Upper lobe of left lung (tissue), 4 donors: Measurements from ENCODE around the gene LAGE3.

Source experiments
- CTCF ChIP-seq, 6 experiments: fragments of 450-650 bp in 4 of 6; fragments of 200-600 bp in 2 of 6; sonication (generic) in 2 of 6; IDR thresholded peaks; one replicate each; pipeline ENCODE4 v1.5.1; 2016 to 2019; ENCODE audit warnings: antibody characterized with exemption in 6 of 6
- EP300 ChIP-seq, 4 donors: sonication (generic); formaldehyde crosslinking; IDR thresholded peaks; one replicate each; pipeline ENCODE4 v1.5.1; 2017; ENCODE audit warnings: antibody characterized with exemption in 4 of 4, control low read depth in 2 of 4
- POLR2A ChIP-seq, 4 donors: fragments of 450-650 bp; IDR thresholded peaks; one replicate each; pipeline ENCODE4 v1.5.1; 2016 to 2017; ENCODE audit warnings: antibody characterized with exemption in 4 of 4, mild to moderate bottlenecking in 2 of 4
- POLR2AphosphoS5 ChIP-seq, 2 donors: sonication (generic); formaldehyde crosslinking; IDR thresholded peaks; one replicate each; pipeline ENCODE4 v1.5.1; 2017; ENCODE audit warnings: antibody characterized with exemption in 2 of 2

- TF ChIP-seq POLR2A (IDR thresholded peaks at IDR 0.05) (no peak), CTCF (IDR thresholded peaks at IDR 0.05) (no peak), EP300 (IDR thresholded peaks at IDR 0.05) (no peak), POLR2AphosphoS5 (IDR thresholded peaks at IDR 0.05) (no peak)
These were observed 36.9 kb downstream of the LAGE3 start for GRCh38 chrX:154441984-154442707.
